Fibroblast of skin of right biceps (primary cell): ENCODE data around the gene B3GLCT.

Experiments used
- DNase-seq: peaks from one replicate; pipeline ENCODE4 v3.0.0-alpha.2; 2013

B3GLCT gene

GRCh38 chr13:31184981-31185645 is 14.7 kb upstream of the B3GLCT start:
- DNase-seq: no peak

- DNase-seq: no peak
These were observed 8.0 kb upstream of the B3GLCT start for GRCh38 chr13:31191748-31192147.

- DNase-seq: no peak
These were observed 7.5 kb upstream of the B3GLCT start for GRCh38 chr13:31192306-31192705.

GRCh38 chr13:31195616-31196015 is 4.2 kb upstream of the B3GLCT start:
- no peak for DNase-seq

GRCh38 chr13:31196992-31197391 is 2.8 kb upstream of the B3GLCT start:
- no peak for DNase-seq

GRCh38 chr13:31198519-31198918 is 1.3 kb upstream of the B3GLCT start:
- DNase-seq: no peak

- no peak for DNase-seq
These were observed 287 bp upstream of the B3GLCT start for GRCh38 chr13:31199527-31199848.

- DNase-seq: no peak
These were observed 829 bp downstream of the B3GLCT start for GRCh38 chr13:31200637-31200971.

GRCh38 chr13:31201341-31202031 is 1.7 kb downstream of the B3GLCT start:
- DNase-seq: peak; percentile 69

- peak; percentile 79 for DNase-seq
These were observed 4.8 kb downstream of the B3GLCT start for GRCh38 chr13:31204592-31204991.

- peak; percentile 68 for DNase-seq
These were observed 8.1 kb downstream of the B3GLCT start for GRCh38 chr13:31207661-31208552.

GRCh38 chr13:31208559-31209122 is 8.9 kb downstream of the B3GLCT start:
- DNase-seq: no peak

- peak; percentile 66 for DNase-seq
These were observed 9.5 kb downstream of the B3GLCT start for GRCh38 chr13:31209172-31209840.

- DNase-seq: no peak
These were observed 10.1 kb downstream of the B3GLCT start for GRCh38 chr13:31209841-31210210.

GRCh38 chr13:31213651-31214289 is 14.0 kb downstream of the B3GLCT start:
- DNase-seq: peak; percentile 63

- no peak for DNase-seq
These were observed 14.7 kb downstream of the B3GLCT start for GRCh38 chr13:31214435-31214834.

GRCh38 chr13:31216916-31217315 is 17.1 kb downstream of the B3GLCT start:
- DNase-seq: peak; percentile 58

GRCh38 chr13:31219909-31220598 is 20.3 kb downstream of the B3GLCT start:
- DNase-seq: no peak

GRCh38 chr13:31221057-31221456 is 21.3 kb downstream of the B3GLCT start:
- no peak for DNase-seq

- DNase-seq: no peak
These were observed 23.4 kb downstream of the B3GLCT start for GRCh38 chr13:31223215-31223614.

- DNase-seq: no peak
These were observed 23.9 kb downstream of the B3GLCT start for GRCh38 chr13:31223640-31224039.

GRCh38 chr13:31224174-31224669 is 24.4 kb downstream of the B3GLCT start:
- DNase-seq: no peak
